DMS 273 (cell line): ENCODE data around the gene FAF2.
A peak's percentile ranks its signal among the peaks of the same experiment; 100 is the strongest.
"Not testable (repeated sequence)": the region's sequence is repeated elsewhere in the genome, so short reads cannot be mapped to it uniquely, and the experiment has no call there.

Source experiments
- DNase-seq: peaks from one replicate; lab custom pipeline; 2025; ENCODE audit not compliant: unreplicated experiment; lab: John Stamatoyannopoulos, UW

The FAF2 gene, protein sequence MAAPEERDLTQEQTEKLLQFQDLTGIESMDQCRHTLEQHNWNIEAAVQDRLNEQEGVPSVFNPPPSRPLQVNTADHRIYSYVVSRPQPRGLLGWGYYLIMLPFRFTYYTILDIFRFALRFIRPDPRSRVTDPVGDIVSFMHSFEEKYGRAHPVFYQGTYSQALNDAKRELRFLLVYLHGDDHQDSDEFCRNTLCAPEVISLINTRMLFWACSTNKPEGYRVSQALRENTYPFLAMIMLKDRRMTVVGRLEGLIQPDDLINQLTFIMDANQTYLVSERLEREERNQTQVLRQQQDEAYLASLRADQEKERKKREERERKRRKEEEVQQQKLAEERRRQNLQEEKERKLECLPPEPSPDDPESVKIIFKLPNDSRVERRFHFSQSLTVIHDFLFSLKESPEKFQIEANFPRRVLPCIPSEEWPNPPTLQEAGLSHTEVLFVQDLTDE

DNA sequence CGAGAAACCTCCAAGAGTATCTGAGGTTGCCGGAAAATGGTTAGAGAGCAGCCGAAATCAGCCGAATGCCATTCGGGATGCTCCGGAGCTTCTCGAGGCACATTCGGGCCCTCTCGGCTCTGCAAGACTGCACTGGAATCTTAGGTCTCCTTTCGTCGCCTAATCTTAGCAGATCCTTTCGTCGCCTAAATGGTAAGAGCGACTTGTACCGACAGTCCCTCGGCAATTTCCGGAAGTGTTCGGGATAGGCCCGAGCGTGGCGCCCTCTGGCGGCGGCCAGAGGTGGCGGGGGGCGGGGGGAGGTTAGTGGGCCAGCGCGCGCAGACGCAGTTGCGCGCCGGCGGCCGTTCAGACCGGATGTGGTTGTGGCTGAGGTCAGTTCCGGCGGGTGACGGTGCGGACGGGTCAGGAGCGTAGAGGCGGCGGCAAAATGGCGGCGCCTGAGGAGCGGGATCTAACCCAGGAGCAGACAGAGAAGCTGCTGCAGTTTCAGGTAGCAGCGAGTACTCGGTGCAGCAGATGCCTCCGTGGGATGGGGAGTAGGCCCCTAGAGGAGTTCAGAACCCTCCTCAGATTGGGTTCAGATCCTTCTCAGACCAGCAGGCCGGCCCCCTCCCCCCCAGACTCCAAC, at the start of gene FAF2:
FAF2 (plus strand) TSS at position 408 of the 631 bp plus-strand sequence; CDS start at position 431, 23 bp downstream.
- DNase-seq = peak; percentile 99

GRCh38 chr5:176400382-176401156, 47.6 kb upstream of the FAF2 start:
- peak; percentile 56 for DNase-seq

GRCh38 chr5:176401281-176402205, 46.6 kb upstream of the FAF2 start:
- no peak for DNase-seq

DNA sequence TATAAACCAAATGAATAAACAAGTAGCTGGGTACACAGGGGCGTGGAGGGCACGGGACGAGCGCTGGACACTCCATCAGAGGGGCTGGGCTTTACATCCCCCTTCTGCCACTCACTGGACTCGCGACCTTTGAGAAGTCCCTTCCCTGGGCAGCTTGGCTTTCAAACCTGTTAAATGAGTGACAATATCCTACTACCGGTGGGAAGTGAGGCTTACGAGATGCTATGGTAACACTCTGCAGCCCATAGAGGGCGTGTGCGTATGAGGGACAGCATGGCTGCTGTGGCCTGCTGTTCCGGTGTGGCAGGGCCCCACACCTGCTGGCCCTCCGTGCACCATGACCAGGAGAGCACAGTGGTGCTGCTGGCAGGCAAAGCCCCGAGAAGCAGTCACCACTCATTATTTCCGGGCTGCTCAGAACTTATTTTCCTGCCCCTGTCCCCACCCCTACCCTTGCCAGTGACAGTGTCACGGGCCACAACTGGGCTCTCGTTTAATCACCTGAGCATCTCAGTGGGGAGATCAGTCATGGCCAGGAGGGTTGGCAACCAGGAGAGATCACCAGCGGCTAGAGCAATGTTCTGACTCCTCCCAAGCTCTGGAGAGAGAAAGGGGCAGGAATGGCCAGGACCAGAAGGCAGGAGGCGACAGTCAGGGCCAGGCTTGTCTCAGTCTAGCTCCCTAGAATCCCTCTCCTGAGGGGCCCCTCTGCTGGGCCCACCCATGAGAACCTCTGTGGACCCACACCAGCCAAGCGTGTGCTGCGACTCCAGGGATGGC, 42.3 kb upstream of the FAF2 start:
- DNase-seq = no peak

DNA sequence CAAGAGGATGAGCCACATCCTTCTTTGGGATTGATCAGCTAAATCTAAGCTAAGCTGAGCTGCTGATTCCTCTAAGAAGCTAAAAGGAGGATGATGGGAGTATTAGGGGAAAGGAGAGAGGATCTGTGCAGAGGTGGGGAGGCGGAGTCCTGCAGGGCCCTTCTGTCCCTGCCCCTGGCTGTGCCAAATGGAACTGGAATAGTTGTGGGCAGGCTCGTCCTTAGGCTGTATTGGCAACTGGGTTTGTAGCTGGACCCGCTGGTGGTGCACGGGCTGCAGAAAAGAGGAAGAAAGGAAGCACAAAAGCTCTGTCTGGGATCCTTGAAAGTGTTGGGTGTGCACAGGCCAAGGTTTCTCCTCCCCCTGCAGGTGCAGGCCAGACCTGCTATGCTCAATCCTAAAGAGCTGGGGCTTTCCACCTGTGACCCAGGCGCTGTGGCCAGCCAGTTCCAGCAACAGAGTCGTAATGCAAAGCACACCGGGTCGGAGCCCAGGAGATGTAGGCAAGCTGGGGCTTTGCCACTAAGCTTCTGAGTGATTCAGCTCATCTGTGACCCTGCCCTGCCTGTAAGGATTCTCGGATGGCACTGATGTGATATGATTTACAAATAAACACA, 41.6 kb upstream of the FAF2 start:
- no peak for DNase-seq

DNA sequence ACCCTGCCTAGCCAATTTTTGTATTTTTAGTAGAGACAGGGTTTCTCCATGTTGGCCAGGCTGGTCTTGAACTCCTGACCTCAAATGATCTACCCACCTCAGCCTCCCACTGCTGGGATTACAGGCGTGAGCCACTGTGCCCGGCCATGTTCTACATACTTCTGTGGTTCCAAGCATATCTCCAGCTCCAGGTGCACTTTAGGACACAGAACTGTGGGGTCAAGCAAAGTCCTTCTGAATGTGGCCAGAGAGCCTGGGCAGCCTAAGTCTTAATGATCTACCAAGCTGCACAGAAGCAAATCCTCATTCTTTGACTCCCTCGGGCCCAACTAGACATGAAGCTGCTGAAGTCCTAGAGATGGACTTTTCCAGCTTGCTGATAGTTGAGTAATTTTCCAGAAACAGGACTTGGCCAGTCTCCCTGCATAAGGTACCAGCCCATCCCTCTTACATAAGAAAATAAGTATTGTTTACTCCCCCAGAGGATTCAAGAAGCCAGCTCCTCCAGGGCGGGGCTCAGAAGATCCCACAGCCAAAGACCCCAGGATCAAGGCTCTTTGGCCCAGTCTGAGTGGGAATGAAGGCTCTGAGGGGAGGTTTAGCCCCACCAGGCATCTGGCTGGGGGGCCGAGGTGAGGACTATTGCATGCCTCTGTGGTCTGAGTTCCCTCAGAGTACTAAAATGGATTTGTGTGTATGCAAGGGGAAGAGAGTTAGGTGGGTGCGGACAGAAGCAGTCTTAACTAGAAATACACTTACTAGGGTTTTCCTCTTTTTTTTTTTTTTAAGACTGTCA, 40.5 kb upstream of the FAF2 start:
- no peak for DNase-seq

DNA sequence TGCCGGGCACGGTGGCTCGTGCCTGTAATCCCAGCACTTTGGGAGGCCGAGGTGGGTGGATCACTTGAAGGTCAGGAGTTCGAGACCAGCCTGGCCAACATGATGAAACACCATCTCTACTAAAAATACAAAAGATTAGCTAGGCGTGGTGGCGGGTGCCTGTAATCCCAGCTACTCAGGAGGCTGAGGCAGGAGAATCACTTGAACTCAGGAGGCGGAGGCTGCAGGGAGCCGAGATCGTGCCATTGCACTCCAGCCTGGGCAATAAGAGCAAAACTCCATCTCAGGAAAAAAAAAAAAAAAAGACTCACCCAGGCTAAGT, 40.0 kb upstream of the FAF2 start:
- not testable (repeated sequence) for DNase-seq

DNA sequence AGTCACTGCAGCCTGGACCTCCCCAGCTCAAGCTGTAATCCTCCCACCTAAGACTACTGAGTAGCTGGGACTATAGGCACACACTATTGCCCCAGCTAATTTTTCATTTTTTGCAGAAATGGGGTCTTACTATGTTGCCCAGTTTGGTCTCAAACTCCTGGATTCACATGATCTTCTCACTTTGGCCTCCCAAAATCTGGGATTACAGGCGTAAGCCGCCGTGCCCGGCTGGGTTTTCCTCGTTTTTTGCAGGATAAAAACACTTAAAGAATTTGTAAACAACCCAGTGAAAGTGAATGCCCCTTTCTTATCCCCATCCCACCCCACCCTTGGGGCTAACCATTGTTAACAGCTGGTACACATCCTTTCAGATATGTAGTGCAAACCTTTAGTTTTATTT, 39.6 kb upstream of the FAF2 start:
- DNase-seq = no peak

- DNase-seq = no peak
Measured at GRCh38 chr5:176409765-176410164, 38.4 kb upstream of the FAF2 start.

DNA sequence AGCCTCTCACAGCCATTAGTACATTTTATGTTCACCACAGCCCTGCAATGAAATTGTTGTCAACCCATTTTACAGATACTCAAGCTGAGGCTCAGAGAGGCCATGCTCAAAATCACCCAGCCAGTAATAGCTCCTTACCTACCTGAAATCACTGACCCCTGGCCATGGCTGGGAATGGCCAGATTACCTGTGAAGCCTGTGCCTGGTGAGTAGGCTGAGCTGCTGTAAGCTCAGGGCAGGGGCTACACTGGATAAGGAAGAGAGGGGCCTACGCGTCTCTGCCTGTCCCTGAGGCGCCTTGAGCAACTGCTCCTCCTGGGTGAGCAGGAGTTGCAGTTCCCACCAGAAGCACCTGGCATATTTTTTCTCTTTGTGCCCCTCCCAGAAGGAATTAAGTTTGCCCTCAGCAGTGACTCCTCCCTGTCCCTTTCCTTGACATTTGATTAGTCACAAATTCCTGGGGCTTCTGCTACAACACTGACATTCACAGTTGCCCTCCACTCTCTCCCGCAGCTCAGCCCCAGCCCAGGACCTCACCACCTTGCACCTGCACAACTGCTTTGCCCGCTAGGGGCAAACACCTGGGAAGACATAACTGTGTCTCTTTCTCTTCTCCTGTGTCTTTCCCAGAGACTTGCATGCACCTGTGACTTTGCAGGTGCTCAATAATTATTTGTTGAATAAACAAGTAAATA, 37.6 kb upstream of the FAF2 start:
- DNase-seq = no peak

DNA sequence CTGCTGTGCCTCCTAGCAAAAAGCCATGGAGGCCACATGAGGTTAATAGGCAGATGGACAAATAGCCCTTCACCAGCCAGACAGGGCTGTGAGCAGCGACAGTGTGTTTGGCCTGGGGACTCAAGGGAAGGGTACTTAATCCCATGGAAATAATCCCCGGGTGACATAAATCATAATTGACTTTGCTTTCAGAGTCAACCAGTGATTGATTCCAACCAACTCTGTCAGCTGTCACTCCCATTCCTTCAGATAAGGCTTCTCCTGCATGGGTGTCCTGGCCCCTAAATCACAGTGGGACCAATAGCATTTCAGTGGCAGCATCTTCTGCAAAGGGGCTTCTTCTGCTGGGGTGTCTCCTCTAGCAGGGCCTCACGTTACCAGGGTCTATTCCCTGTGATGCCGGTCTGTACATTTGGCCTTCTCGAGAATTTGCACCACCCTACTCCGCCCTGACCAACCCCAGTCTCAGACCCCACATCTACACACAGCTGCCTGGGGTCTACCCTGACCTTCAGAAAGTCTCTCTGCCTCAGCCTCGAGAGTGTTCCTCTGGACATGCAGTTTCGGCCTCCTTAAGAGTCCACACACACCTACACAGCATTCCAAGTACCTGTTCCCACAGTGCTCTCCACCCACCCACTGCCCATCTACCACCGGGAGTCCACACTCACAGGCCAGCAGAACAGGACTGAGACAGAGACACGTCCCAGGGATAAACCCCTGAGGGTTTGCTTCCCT, 35.5 kb upstream of the FAF2 start:
- no peak for DNase-seq

DNA sequence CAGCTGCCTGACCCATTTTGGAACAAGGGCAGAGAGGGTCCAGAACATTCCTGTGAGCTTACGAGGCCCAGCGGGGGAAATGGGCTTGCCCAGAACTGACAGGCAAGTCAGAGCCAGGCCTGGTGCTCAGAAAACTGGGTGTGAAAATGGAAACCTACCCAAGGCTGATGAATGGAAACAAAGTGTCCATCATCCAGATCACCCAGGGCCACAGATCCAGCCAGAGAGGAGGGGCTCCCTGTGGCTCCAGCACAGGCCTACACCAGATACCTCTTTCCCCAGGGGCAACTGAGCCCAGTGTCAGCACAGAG, 35.0 kb upstream of the FAF2 start:
- DNase-seq = no peak

GRCh38 chr5:176413709-176414191, 34.4 kb upstream of the FAF2 start:
- DNase-seq = no peak

- no peak for DNase-seq
Measured at GRCh38 chr5:176414704-176415103, 33.5 kb upstream of the FAF2 start.

DNA sequence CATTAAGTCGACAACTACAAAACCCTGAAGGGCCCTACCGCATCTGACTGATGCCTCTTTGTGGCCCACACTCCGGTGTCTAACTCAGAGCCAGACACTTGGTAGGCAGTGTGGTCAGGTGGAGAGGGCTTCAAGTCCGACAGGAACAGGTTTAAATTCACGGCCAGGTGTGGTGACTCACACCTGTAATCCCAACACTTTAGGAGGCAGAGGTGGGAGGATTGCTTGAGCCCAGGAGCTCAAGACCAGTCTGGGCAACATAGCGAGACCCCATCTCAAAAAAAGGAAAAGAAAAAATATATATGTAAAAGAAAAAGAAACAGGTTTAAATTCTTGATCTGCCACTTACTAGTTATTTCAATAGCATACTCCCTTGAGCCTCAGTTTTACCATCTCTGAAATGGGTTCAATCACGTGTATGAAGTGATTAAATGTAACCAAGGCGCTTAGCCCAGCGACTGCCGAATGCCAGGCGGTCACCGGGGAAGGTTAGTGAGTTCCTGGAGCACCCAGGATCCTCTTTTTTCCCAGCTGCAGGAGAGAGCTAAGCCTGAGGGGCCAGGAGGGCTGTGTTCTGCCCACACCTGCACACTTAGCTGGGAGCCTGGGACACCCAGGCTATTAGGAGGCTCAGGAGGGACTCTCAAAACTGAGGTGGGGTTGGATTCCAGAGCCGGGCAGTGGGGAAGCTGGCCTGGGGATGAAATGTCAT, 32.8 kb upstream of the FAF2 start:
- DNase-seq = no peak

DNA sequence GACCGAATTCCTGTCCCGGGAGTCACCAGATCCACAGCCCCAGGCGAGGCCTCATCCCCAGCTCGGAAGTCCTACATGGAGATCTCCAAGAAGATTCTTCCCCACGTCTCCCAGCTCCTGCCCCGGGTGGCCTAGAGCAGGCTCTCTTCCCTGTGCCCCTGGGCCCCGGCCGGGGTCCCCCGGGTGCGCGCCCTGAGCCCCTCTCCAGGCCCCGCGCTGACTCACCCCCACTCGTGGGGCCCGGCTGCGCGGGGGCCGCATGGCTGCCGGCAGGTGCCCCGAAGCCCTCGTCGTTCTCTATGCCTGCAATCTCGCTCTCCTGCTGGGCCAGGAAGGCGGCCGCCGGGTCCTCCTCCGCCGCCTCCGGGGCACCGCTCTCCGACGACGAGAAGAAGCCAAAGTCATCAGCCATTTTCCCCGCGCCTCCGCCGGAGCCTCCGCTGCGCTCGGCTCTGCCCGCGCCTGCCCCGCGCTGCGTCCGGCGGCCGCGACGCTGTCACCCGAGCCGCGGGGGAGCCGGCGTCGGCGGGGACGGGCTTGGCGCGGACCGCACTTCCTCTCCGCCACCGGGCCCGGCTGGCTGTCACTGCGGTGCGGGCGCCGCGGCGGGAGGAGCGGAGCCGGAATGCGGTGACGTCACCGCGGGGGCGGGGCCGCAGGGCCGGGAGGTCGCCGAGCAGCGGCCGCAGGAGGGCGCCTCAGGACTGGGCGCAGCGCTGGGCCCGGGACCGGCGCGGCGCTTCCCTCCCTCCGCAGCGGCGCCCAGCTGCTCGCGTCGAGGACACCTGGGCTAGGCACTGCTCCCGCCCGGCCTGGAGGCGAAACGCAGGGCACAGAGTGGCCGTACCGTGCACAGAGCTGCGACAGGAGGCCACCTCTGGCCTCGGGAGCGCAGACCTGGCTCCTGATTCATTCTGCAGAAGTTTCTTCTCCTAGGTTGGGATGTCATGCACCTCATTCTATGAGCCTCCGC, 31.9 kb upstream of the FAF2 start, which contains the start of gene CLTB:
CLTB (minus strand) TSS at position 588 of the 973 bp plus-strand sequence; CDS start at position 412, 176 bp downstream.
- peak; percentile 96 for DNase-seq
